Measurements from ENCODE around the gene PSMA7.

GRCh38 chr20:62162765-62163484 is 19.7 kb upstream of the PSMA7 start:
- TF ChIP-seq CTCF (conservative IDR thresholded peaks at IDR 0.05 in 1 of 2, IDR thresholded peaks at IDR 0.05 in 1 of 2; ENCODE audit: extremely low read depth in 1 of 2, insufficient read depth in 1 of 2, low read depth in 1 of 2, low read length in 2 of 2) (no peak), EZH2 (IDR thresholded peaks at IDR 0.05; ENCODE audit: borderline replicate concordance, low read length) (no peak)
